ENCODE measurements around the gene HMCN1. TPM values are rescaled to one million over a fixed set of nuclear protein-coding genes. Genes with fewer than 3 reads are reported as not detected.

The HMCN1 gene
- total and polyA plus RNA-seq, 2 donors (not counting 1 experiment from before 2014, with no cell fraction given), result 6.8 to 21.0 TPM

GRCh38 chr1:186118724-186119123 is 384.5 kb downstream of the HMCN1 start:
- DNase-seq (ENCODE audit: low read depth in 2 of 2), result no peak
- TF ChIP-seq CTCF (conservative IDR thresholded peaks at IDR 0.05 in 1 of 2, IDR thresholded peaks at IDR 0.05 in 1 of 2; ENCODE audit: low read depth in 1 of 2, low read length in 2 of 2), result no peak
- no peak for TF ChIP-seq EZH2 (IDR thresholded peaks at IDR 0.05; ENCODE audit: low read length, missing control alignments)
- Histone ChIP-seq H3K9me3 (ENCODE audit: control insufficient read depth, insufficient read depth, low read depth, low read length) (no peaks in the 10 kb centered on the region), H3K9ac (ENCODE audit: insufficient read depth, low read length) (no peak overlapping the region), H3K27ac (ENCODE audit: insufficient read depth, low read length) (no peak overlapping the region), H3K79me2 (ENCODE audit: control insufficient read depth, insufficient read depth, low read length) (no peaks in the 10 kb centered on the region), H2AFZ (ENCODE audit: low read length) (no peak overlapping the region), H3K4me3 (replicated peaks in 1 of 4; ENCODE audit: control extremely low read depth in 1 of 4, insufficient read depth in 1 of 4, low read depth in 3 of 4, low read length in 4 of 4) (no peak overlapping the region), H3K27me3 (ENCODE audit: control insufficient read depth, insufficient read depth, low read length) (no peaks in the 10 kb centered on the region), H3K4me1 (ENCODE audit: control insufficient read depth, extremely low read depth, insufficient read depth, low read length) (no peaks in the 10 kb centered on the region), H4K20me1 (ENCODE audit: control insufficient read depth, extremely low read depth, insufficient read depth, low read length) (no peaks in the 10 kb centered on the region), H3K36me3 (ENCODE audit: control insufficient read depth, insufficient read depth, low read length) (no peaks in the 10 kb centered on the region), H3K4me2 (ENCODE audit: extremely low read depth, insufficient read depth, low read length) (no peak overlapping the region)

- no peaks in the 10 kb centered on the region for H3K9me3 ChIP-seq (ENCODE audit: control insufficient read depth, insufficient read depth, low read depth, low read length)
- no peak overlapping the region for H3K4me3 ChIP-seq (replicated peaks in 1 of 4; ENCODE audit: control extremely low read depth in 1 of 4, insufficient read depth in 1 of 4, low read depth in 3 of 4, low read length in 4 of 4)
- no peaks in the 10 kb centered on the region for H4K20me1 ChIP-seq (ENCODE audit: control insufficient read depth, extremely low read depth, insufficient read depth, low read length)
- H3K4me1 ChIP-seq (ENCODE audit: control insufficient read depth, extremely low read depth, insufficient read depth, low read length), result no peaks in the 10 kb centered on the region
- no peak for DNase-seq (ENCODE audit: low read depth in 2 of 2)
- TF ChIP-seq CTCF (conservative IDR thresholded peaks at IDR 0.05 in 1 of 2, IDR thresholded peaks at IDR 0.05 in 1 of 2; ENCODE audit: low read depth in 1 of 2, low read length in 2 of 2) (no peak), EZH2 (IDR thresholded peaks at IDR 0.05; ENCODE audit: low read length, missing control alignments) (no peak)
- no peaks in the 10 kb centered on the region for H3K27me3 ChIP-seq (ENCODE audit: control insufficient read depth, insufficient read depth, low read length)
- H3K79me2 ChIP-seq (ENCODE audit: control insufficient read depth, insufficient read depth, low read length), result no peaks in the 10 kb centered on the region
- no peak overlapping the region for H3K27ac ChIP-seq (ENCODE audit: insufficient read depth, low read length)
- no peak overlapping the region for H3K4me2 ChIP-seq (ENCODE audit: extremely low read depth, insufficient read depth, low read length)
- H3K36me3 ChIP-seq (ENCODE audit: control insufficient read depth, insufficient read depth, low read length), result no peaks in the 10 kb centered on the region
- H3K9ac ChIP-seq (ENCODE audit: insufficient read depth, low read length), result no peak overlapping the region
- H2AFZ ChIP-seq (ENCODE audit: low read length), result no peak overlapping the region
Measured at GRCh38 chr1:186122837-186123236, 388.6 kb downstream of the HMCN1 start.

- no peak overlapping the region for H2AFZ ChIP-seq (ENCODE audit: low read length)
- H4K20me1 ChIP-seq (ENCODE audit: control insufficient read depth, extremely low read depth, insufficient read depth, low read length), result no peaks in the 10 kb centered on the region
- no peak overlapping the region for H3K4me2 ChIP-seq (ENCODE audit: extremely low read depth, insufficient read depth, low read length)
- H3K9ac ChIP-seq (ENCODE audit: insufficient read depth, low read length), result no peak overlapping the region
- no peaks in the 10 kb centered on the region for H3K36me3 ChIP-seq (ENCODE audit: control insufficient read depth, insufficient read depth, low read length)
- TF ChIP-seq CTCF (conservative IDR thresholded peaks at IDR 0.05 in 1 of 2, IDR thresholded peaks at IDR 0.05 in 1 of 2; ENCODE audit: low read depth in 1 of 2, low read length in 2 of 2), result no peak
- TF ChIP-seq EZH2 (IDR thresholded peaks at IDR 0.05; ENCODE audit: low read length, missing control alignments), result no peak
- no peaks in the 10 kb centered on the region for H3K27me3 ChIP-seq (ENCODE audit: control insufficient read depth, insufficient read depth, low read length)
- no peaks in the 10 kb centered on the region for H3K79me2 ChIP-seq (ENCODE audit: control insufficient read depth, insufficient read depth, low read length)
- no peaks in the 10 kb centered on the region for H3K9me3 ChIP-seq (ENCODE audit: control insufficient read depth, insufficient read depth, low read depth, low read length)
- no peak overlapping the region for H3K4me3 ChIP-seq (replicated peaks in 1 of 4; ENCODE audit: control extremely low read depth in 1 of 4, insufficient read depth in 1 of 4, low read depth in 3 of 4, low read length in 4 of 4)
- DNase-seq (ENCODE audit: low read depth in 2 of 2), result no peak
- no peaks in the 10 kb centered on the region for H3K4me1 ChIP-seq (ENCODE audit: control insufficient read depth, extremely low read depth, insufficient read depth, low read length)
- no peak overlapping the region for H3K27ac ChIP-seq (ENCODE audit: insufficient read depth, low read length)
Measured at GRCh38 chr1:186125035-186125434, 390.8 kb downstream of the HMCN1 start.
